Heart right ventricle (tissue), 16 donors: Measurements from ENCODE around the gene RABIF. TPM values are rescaled to one million over a fixed set of nuclear protein-coding genes. Genes with fewer than 3 reads are reported as not detected.

Experiments
- ATAC-seq, 8 donors: fragments of 200-7000 bp; cut with Tn5 transposase; one replicate each; pipeline ENCODE4 v1.9.1; 2020; ENCODE audit warnings: mild to moderate bottlenecking in 8 of 8, moderate library complexity in 8 of 8, moderate number of reproducible peaks in 1 of 8
- DNase-seq, 2 donors: peaks; one replicate each; pipeline ENCODE4 v3.0.0-alpha.2; 2020
- H3K27ac ChIP-seq, 10 donors: fragments of 200-600 bp; sonication (generic) in 2 of 10; one replicate each; pipeline versions ENCODE4 v1.5.0 to v1.8.0; 2020 to 2022; ENCODE audit warnings: mild to moderate bottlenecking in 3 of 10
- H3K27me3 ChIP-seq, 7 donors: fragments of 200-600 bp; one replicate each; pipeline ENCODE4 v1.8.0; 2021 to 2022; ENCODE audit warnings: mild to moderate bottlenecking in 2 of 7
- H3K36me3 ChIP-seq, 9 donors: fragments of 200-600 bp; sonication (generic) in 1 of 9; one replicate each; pipeline versions ENCODE4 v1.5.0 to v1.8.0; 2020 to 2022; ENCODE audit warnings: mild to moderate bottlenecking in 2 of 9
- H3K4me1 ChIP-seq, 9 donors: fragments of 200-600 bp; sonication (generic) in 1 of 9; one replicate each; pipeline versions ENCODE4 v1.5.0 to v1.8.0; 2020 to 2022; ENCODE audit warnings: mild to moderate bottlenecking in 4 of 9
- H3K4me3 ChIP-seq, 10 donors: fragments of 200-600 bp; sonication (generic) in 2 of 10; one replicate each; pipeline versions ENCODE4 v1.5.0 to v1.8.0; 2020 to 2022; ENCODE audit warnings: mild to moderate bottlenecking in 7 of 10, moderate library complexity in 2 of 10
- H3K9me3 ChIP-seq, 11 donors: fragments of 200-600 bp in 10 of 11; sonication (generic) in 2 of 11; one replicate each; pipeline versions ENCODE4 v1.5.0 to v1.8.0; 2013 to 2022; ENCODE audit warnings: mild to moderate bottlenecking in 2 of 11, control low read depth in 1 of 11, moderate library complexity in 1 of 11
- WGBS, 2 donors: extraction: QIAGEN DNeasy Blood & Tissue Kit; methylation state at CpG; one replicate each; pipeline ENCODE4 v1.1.7; 2013; ENCODE audit warnings: inconsistent platforms in 1 of 2; 5-methylcytosine and 5-hydroxymethylcytosine counted together
- intact Hi-C, 10 donors: fragments of 100-400 bp; cut with DNase I; formaldehyde crosslinking; loops; one replicate each; pipeline versions ENCODE4 v1.11.1 to v1.14.2; 2022
- polyA plus RNA-seq, 2 donors: library from polyadenylated mRNA; stranded (reverse); fragments of 200-250 nt; gene quantifications; one replicate each; pipeline ENCODE4 v1.2.3, GENCODE V29; 2013
- total RNA-seq, 10 donors: library from RNA; stranded (reverse); fragmentation: NEBNext Ultra II Directional in 3 of 10; extraction: Animal tissue kit (Norgen Biotek cat#: 25700) in 3 of 10; gene quantifications; one replicate each; pipeline versions ENCODE4 v1.2.1 to v1.2.4, GENCODE V29; 2021 to 2023
- TF ChIP-seq, protein P1 (sequence below), 9 donors: fragments of 200-600 bp; sonication (generic) in 2 of 9; IDR thresholded peaks; one replicate each; pipeline versions ENCODE4 v1.5.0 to v1.8.0; 2021 to 2022; ENCODE audit warnings: antibody characterized with exemption in 9 of 9, mild to moderate bottlenecking in 5 of 9, moderate library complexity in 1 of 9
- donor health status: Arrhythmogenic right ventricular cardiomyopathy.
- donor health status: ischemic (EF 13 %, LVEDD 7.1; RV severe dilation, severe dysfunction).
- donor health status: healthy with polysubstance abuse.
- donor health status: DM: no; HTN: yes; CAD: no.
- donor health status: DM: no; HTN: no; CAD: no.
- donor health status: ischemic (EF 25% LVEDD 6.9; RV normal size, moderate dysfunction).
- donor health status: ischemic (EF 25% LVEDD 5.7; RV mildly dilated, moderate dysfunction).
- donor health status: healthy.
- donor health status: DM: yes; HTN: yes; CAD: no.
- donor health status: Ischemic cardiomyopathy.
- donor health status: ischemic (EF 35%, LVEDD 5.7; RV mildly dilated, moderate dysfunction).
- donor health status: nonischemic (EF 11% LVEDD 7.7; RV severe dilation, severe dysfunction).
- donor health status: DM: yes; HTN: yes; CAD: no.
- donor health status: PGD.
- donor health status: ischemic (EF 29% LVEDD 5.4; RV normal size, mild dysfunction).
- donor health status: nonischemic (EF 23%, LVEDD 6.1; RV moderate dilation, normal function).

RABIF gene
- total and polyA plus RNA-seq, 12 donors, result 2.0 to 8.1 (median 4.8) TPM

DNA sequence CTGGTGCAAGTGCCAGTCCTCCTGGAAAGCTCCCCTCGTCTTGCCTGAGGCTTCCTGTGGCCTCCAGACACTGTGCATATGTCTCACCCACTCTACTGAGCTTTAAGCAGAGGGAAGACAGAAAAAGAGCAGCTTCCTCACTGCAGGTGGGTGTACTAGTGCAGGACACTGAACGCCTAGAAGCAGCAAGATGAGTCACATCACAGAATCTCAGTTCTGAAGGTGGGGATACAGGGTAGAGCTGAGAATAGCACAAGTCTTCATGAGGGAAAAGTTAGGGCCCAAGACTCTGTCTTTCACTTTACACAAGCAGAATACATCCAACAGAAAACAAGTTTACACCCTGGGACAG lies 40.8 kb downstream of the RABIF start:
- TF ChIP-seq, protein P1, sequence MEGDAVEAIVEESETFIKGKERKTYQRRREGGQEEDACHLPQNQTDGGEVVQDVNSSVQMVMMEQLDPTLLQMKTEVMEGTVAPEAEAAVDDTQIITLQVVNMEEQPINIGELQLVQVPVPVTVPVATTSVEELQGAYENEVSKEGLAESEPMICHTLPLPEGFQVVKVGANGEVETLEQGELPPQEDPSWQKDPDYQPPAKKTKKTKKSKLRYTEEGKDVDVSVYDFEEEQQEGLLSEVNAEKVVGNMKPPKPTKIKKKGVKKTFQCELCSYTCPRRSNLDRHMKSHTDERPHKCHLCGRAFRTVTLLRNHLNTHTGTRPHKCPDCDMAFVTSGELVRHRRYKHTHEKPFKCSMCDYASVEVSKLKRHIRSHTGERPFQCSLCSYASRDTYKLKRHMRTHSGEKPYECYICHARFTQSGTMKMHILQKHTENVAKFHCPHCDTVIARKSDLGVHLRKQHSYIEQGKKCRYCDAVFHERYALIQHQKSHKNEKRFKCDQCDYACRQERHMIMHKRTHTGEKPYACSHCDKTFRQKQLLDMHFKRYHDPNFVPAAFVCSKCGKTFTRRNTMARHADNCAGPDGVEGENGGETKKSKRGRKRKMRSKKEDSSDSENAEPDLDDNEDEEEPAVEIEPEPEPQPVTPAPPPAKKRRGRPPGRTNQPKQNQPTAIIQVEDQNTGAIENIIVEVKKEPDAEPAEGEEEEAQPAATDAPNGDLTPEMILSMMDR (IDR thresholded peaks at IDR 0.05), result no peak
- intact Hi-C loops, result no loop called here
- ATAC-seq, result no peak
- WGBS, 2 donors, result 58 to 67% methylated on average over 2 of the region's 2 CpGs
- Histone ChIP-seq H3K4me1 (no peaks in the 10 kb centered on the region), H3K4me3 (no peak overlapping the region), H3K36me3 (no peaks in the 10 kb centered on the region), H3K9me3 (no peaks in the 10 kb centered on the region), H3K27me3 (no peaks in the 10 kb centered on the region), H3K27ac (no peak overlapping the region)
- no peak for DNase-seq

DNA sequence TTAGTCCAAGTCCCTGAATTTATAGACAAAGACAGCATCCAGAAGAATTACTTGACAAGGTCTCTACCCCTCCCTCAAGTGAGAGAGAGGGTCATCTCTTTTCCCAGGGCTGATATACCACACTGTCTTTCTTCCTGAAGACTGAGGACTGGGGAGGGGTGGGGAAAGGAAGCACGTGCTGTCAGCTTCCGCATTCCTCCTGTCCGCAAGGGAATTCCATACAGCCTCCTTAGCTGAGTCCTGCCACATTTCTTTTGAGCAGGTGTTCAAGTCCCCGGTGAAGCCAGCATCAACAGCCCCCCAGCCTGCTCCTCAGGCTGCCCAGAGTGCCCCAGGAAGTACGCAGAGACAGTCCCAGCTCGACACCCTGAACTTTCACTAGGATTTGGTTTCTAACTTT lies 44.0 kb downstream of the RABIF start:
- Histone ChIP-seq H3K27ac (no peak overlapping the region), H3K36me3 (no peaks in the 10 kb centered on the region), H3K4me3 (no peak overlapping the region), H3K4me1 (no peaks in the 10 kb centered on the region), H3K27me3 (no peaks in the 10 kb centered on the region), H3K9me3 (no peaks in the 10 kb centered on the region)
- ATAC-seq, result no peak
- DNase-seq, result no peak
- intact Hi-C loops, result no loop called here
- TF ChIP-seq, protein P1 (IDR thresholded peaks at IDR 0.05), result no peak
- 45 to 49% methylated on average over 6 of the region's 6 CpGs for WGBS, 2 donors

DNA sequence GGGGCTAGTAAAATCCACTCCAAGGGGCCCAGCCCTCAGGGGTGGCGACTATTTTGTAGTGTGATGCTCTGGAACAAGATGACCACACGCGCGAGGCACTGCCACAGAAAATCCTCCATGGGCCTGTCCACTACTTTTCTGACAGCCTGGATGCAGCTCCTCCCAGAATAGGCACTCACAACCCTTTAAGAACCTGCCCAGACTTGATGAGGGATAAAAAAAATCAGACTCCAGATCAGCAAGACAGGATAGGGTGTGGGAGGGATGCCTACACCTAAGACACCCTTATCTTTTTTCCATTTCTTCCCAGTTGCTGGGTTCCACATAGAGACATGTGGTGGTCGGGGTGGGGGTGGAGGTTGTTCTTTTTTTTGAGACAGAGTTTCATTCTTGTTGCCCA lies 44.7 kb downstream of the RABIF start:
- Histone ChIP-seq H3K27me3 (peaks cover 0 to under 1% (median 0%) of the 10 kb centered on the region in 7 donors), H3K9me3 (no peaks in the 10 kb centered on the region), H3K27ac (no peak overlapping the region), H3K4me3 (no peak overlapping the region), H3K36me3 (no peaks in the 10 kb centered on the region), H3K4me1 (no peaks in the 10 kb centered on the region)
- TF ChIP-seq, protein P1 (IDR thresholded peaks at IDR 0.05), result no peak
- 95 to 99% methylated on average over 5 of the region's 5 CpGs for WGBS, 2 donors
- intact Hi-C loops, result no loop called here
- no peak for DNase-seq
- no peak for ATAC-seq

GRCh38 chr1:202843081-202843480 lies 45.9 kb downstream of the RABIF start:
- no peaks in the 10 kb centered on the region for H3K36me3 ChIP-seq
- DNase-seq, result no peak
- ATAC-seq, result no peak
- WGBS, 2 donors, result 86 to 88% methylated on average over 11 of the region's 11 CpGs
- intact Hi-C loops, result no loop called here
- H3K9me3 ChIP-seq, result no peaks in the 10 kb centered on the region
- TF ChIP-seq, protein P1 (IDR thresholded peaks at IDR 0.05), result no peak
- peaks cover 0 to 6% (median 0%) of the 10 kb centered on the region in 7 donors for H3K27me3 ChIP-seq
- H3K4me1 ChIP-seq, result no peaks in the 10 kb centered on the region
- no peak overlapping the region for H3K27ac ChIP-seq
- no peak overlapping the region for H3K4me3 ChIP-seq
